ENCODE data around the gene RNFT2. TPM values are rescaled to one million over a fixed set of nuclear protein-coding genes. Genes with fewer than 3 reads are reported as not detected.

The RNFT2 gene
- total and polyA plus RNA-seq, 2 donors, result 4.4 to 9.7 TPM

- peaks cover 0 to 20% of the 10 kb centered on the region in 2 donors for H3K36me3 ChIP-seq (ENCODE audit: control insufficient read depth in 2 of 2, insufficient read depth in 2 of 2, low read length in 1 of 2)
- peak in 5 of 9 donors; percentile 43 to 82 (median 61) for DNase-seq (ENCODE audit: low read depth in 6 of 9, low spot score in 9 of 9)
- no peak overlapping the region for H3K4me3 ChIP-seq (ENCODE audit: low read length in 2 of 2)
- WGBS, result 27% methylated on average over 12 of the region's 12 CpGs
- peaks cover 9 to 47% of the 10 kb centered on the region in 2 donors for H3K4me1 ChIP-seq (ENCODE audit: control insufficient read depth in 2 of 2, insufficient read depth in 2 of 2, low read length in 2 of 2)
- H3K27ac ChIP-seq (ENCODE audit: low read depth in 1 of 2, low read length in 1 of 2), result peak overlapping the region in 1 of 2 donors; percentile 55
- H3K9me3 ChIP-seq (ENCODE audit: control insufficient read depth in 2 of 2, insufficient read depth in 1 of 2, low read length in 1 of 2), result no peaks in the 10 kb centered on the region
- H3K27me3 ChIP-seq (ENCODE audit: control insufficient read depth in 2 of 2, insufficient read depth in 1 of 2, low read length in 1 of 2), result no peaks in the 10 kb centered on the region
These were observed 123.2 kb downstream of the RNFT2 start for GRCh38 chr12:116861320-116861719.

DNA sequence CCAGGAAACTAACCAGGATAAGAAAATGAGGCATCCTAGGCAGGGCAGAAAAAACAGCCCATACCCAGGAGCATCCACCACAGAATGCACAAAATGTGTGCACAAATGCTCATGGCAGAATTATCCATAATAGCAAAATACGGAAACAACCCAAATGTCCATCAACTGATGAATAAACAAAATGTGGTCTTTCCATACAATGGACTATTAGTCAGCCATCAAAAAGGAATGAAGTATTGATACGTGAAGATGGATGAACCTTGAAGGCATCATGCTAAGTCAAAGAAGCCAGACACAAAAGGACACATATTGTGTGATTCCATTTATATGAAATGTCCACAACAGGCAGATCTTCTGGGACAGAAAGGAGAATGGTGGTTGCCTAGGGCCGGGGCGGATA, 124.1 kb downstream of the RNFT2 start:
- Histone ChIP-seq H3K4me3 (ENCODE audit: low read length in 2 of 2) (no peak overlapping the region), H3K4me1 (ENCODE audit: control insufficient read depth in 2 of 2, insufficient read depth in 2 of 2, low read length in 2 of 2) (peaks cover 9 to 47% of the 10 kb centered on the region in 2 donors), H3K36me3 (ENCODE audit: control insufficient read depth in 2 of 2, insufficient read depth in 2 of 2, low read length in 1 of 2) (peaks cover 0 to 24% of the 10 kb centered on the region in 2 donors), H3K27me3 (ENCODE audit: control insufficient read depth in 2 of 2, insufficient read depth in 1 of 2, low read length in 1 of 2) (no peaks in the 10 kb centered on the region), H3K9me3 (ENCODE audit: control insufficient read depth in 2 of 2, insufficient read depth in 1 of 2, low read length in 1 of 2) (no peaks in the 10 kb centered on the region), H3K27ac (ENCODE audit: low read depth in 1 of 2, low read length in 1 of 2) (peak overlapping the region in 1 of 2 donors; percentile 55)
- no peak for DNase-seq (ENCODE audit: low read depth in 6 of 9, low spot score in 9 of 9)
- WGBS, result 98% methylated on average over 4 of the region's 4 CpGs

GRCh38 chr12:116863275-116863767, 125.2 kb downstream of the RNFT2 start:
- peak overlapping the region in 1 of 2 donors; percentile 23 for H3K27ac ChIP-seq (ENCODE audit: low read depth in 1 of 2, low read length in 1 of 2)
- H3K9me3 ChIP-seq (ENCODE audit: control insufficient read depth in 2 of 2, insufficient read depth in 1 of 2, low read length in 1 of 2), result no peaks in the 10 kb centered on the region
- peak in 1 of 9 donors; percentile 13 for DNase-seq (ENCODE audit: low read depth in 6 of 9, low spot score in 9 of 9)
- 63% methylated on average over 6 of the region's 6 CpGs for WGBS
- H3K36me3 ChIP-seq (ENCODE audit: control insufficient read depth in 2 of 2, insufficient read depth in 2 of 2, low read length in 1 of 2), result peaks cover 0 to 24% of the 10 kb centered on the region in 2 donors
- H3K4me3 ChIP-seq (ENCODE audit: low read length in 2 of 2), result no peak overlapping the region
- no peaks in the 10 kb centered on the region for H3K27me3 ChIP-seq (ENCODE audit: control insufficient read depth in 2 of 2, insufficient read depth in 1 of 2, low read length in 1 of 2)
- H3K4me1 ChIP-seq (ENCODE audit: control insufficient read depth in 2 of 2, insufficient read depth in 2 of 2, low read length in 2 of 2), result peaks cover 9 to 44% of the 10 kb centered on the region in 2 donors

DNA sequence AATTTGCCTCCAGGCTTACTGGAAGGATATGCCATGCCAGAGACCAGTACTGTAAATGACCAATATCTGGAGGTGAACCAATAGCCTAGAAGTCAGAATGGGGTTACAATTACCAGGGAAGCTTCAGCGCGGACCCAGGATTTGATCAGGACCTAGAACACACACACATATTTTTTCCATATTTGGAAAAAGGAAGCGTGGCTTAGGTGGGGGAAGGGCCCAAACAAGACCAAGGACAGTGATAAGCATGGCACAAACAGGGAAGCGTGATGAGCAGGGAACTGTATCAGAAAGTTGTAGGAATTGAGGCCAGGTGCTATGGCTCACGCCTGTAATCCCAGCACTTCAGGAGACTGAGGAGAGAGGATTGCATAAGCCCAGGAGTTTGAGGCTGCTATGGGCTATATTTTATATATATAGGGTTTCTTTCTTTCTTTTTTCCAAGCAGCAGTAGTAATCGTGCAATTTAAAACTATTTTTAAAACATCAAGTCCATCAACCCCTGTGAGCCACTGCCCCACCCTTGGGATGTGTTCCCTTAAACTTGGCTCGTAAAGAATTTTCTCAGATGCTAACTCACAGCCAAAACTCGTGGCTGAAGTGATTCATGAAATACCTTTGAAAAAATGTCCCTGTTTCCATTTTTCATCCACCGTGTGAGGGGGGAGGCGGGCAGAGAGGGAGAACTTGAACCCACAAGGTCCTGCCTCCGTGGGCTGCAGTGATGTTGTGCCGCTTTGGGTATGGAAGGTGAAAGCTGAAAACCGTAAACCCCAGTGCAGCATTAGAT, 126.5 kb downstream of the RNFT2 start:
- no peaks in the 10 kb centered on the region for H3K27me3 ChIP-seq (ENCODE audit: control insufficient read depth in 2 of 2, insufficient read depth in 1 of 2, low read length in 1 of 2)
- H3K36me3 ChIP-seq (ENCODE audit: control insufficient read depth in 2 of 2, insufficient read depth in 2 of 2, low read length in 1 of 2), result peaks cover 0 to 22% of the 10 kb centered on the region in 2 donors
- 86% methylated on average over 13 of the region's 13 CpGs for WGBS
- no peak for DNase-seq (ENCODE audit: low read depth in 6 of 9, low spot score in 9 of 9)
- peaks cover 9 to 31% of the 10 kb centered on the region in 2 donors for H3K4me1 ChIP-seq (ENCODE audit: control insufficient read depth in 2 of 2, insufficient read depth in 2 of 2, low read length in 2 of 2)
- H3K9me3 ChIP-seq (ENCODE audit: control insufficient read depth in 2 of 2, insufficient read depth in 1 of 2, low read length in 1 of 2), result no peaks in the 10 kb centered on the region
- no peak overlapping the region for H3K4me3 ChIP-seq (ENCODE audit: low read length in 2 of 2)
- no peak overlapping the region for H3K27ac ChIP-seq (ENCODE audit: low read depth in 1 of 2, low read length in 1 of 2)

DNA sequence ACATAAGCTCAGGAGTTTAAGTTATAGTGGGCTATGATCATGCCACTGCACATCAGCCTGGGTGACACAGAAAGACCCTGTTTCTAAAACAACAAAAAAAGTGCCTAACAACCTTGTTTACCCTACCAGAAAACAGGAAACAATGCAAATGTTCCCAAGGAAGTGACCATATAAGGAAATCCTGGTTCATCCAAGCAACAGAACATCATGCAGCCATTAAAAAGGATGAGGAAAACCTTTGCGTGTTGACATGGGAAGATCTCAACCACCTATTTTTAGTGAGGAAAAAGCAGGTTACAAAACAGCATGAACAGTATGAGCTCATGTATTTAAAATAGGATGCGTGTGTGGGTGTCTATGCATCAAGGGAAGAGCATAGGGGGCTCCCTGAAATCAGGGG, 129.4 kb downstream of the RNFT2 start:
- Histone ChIP-seq H3K27me3 (ENCODE audit: control insufficient read depth in 2 of 2, insufficient read depth in 1 of 2, low read length in 1 of 2) (no peaks in the 10 kb centered on the region), H3K27ac (ENCODE audit: low read depth in 1 of 2, low read length in 1 of 2) (no peak overlapping the region), H3K4me1 (ENCODE audit: control insufficient read depth in 2 of 2, insufficient read depth in 2 of 2, low read length in 2 of 2) (peaks cover 0 to 7% of the 10 kb centered on the region in 2 donors), H3K4me3 (ENCODE audit: low read length in 2 of 2) (no peak overlapping the region), H3K9me3 (ENCODE audit: control insufficient read depth in 2 of 2, insufficient read depth in 1 of 2, low read length in 1 of 2) (no peaks in the 10 kb centered on the region), H3K36me3 (ENCODE audit: control insufficient read depth in 2 of 2, insufficient read depth in 2 of 2, low read length in 1 of 2) (peaks cover 0 to 8% of the 10 kb centered on the region in 2 donors)
- no peak for DNase-seq (ENCODE audit: low read depth in 6 of 9, low spot score in 9 of 9)
- WGBS, result 96% methylated on average over 2 of the region's 2 CpGs

- WGBS, result 73% methylated on average over 4 of the region's 4 CpGs
These were observed 132.2 kb downstream of the RNFT2 start for GRCh38 chr12:116870306-116870705.

DNA sequence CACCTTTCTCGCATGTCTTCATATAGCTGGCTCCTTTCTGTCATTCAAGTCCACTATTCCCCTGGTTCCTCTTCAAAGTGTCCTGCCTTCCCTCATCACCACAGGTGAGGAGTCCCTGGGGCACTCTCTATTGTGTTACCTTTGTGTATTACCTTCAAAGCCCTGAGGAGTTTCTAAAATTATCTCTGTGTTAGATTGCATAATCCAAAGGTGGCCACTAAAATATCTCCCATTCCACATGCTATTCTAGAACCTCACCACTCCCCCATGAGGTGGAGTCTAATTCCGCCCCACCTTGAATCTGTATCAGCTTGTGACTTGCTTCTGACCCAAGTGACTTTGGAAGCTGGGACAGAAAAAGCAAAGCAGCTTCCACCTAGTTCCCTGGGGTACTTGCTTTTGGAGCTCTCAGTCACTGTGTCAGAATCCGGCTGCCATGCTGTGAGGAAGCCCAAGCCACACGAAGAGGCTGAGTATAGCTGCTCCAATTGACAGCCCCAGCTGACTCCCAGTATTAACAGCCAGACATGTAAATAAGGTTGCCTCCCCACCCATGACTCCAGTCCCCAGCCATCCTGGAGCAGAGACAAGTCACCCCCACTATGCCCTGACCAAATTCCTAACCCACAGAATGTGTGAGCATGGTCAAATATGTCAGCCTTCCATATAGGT, 136.3 kb downstream of the RNFT2 start:
- peaks cover 0 to 6% of the 10 kb centered on the region in 2 donors for H3K36me3 ChIP-seq (ENCODE audit: control insufficient read depth in 2 of 2, insufficient read depth in 2 of 2, low read length in 1 of 2)
- H3K27ac ChIP-seq (ENCODE audit: low read depth in 1 of 2, low read length in 1 of 2), result no peak overlapping the region
- no peak overlapping the region for H3K4me3 ChIP-seq (ENCODE audit: low read length in 2 of 2)
- no peak for DNase-seq (ENCODE audit: low read depth in 6 of 9, low spot score in 9 of 9)
- H3K4me1 ChIP-seq (ENCODE audit: control insufficient read depth in 2 of 2, insufficient read depth in 2 of 2, low read length in 2 of 2), result peaks cover 5 to 42% of the 10 kb centered on the region in 2 donors
- H3K9me3 ChIP-seq (ENCODE audit: control insufficient read depth in 2 of 2, insufficient read depth in 1 of 2, low read length in 1 of 2), result peaks cover 0 to 6% of the 10 kb centered on the region in 2 donors
- peaks cover 8 to 40% of the 10 kb centered on the region in 2 donors for H3K27me3 ChIP-seq (ENCODE audit: control insufficient read depth in 2 of 2, insufficient read depth in 1 of 2, low read length in 1 of 2)
- WGBS, result 99% methylated on average over 4 of the region's 4 CpGs

More at GRCh38 chr12:116870306-116870705, 132.2 kb downstream of the RNFT2 start:
- Histone ChIP-seq H3K4me3 (ENCODE audit: low read length in 2 of 2) (no peak overlapping the region), H3K27ac (ENCODE audit: low read depth in 1 of 2, low read length in 1 of 2) (no peak overlapping the region), H3K9me3 (ENCODE audit: control insufficient read depth in 2 of 2, insufficient read depth in 1 of 2, low read length in 1 of 2) (peaks cover 0 to 6% of the 10 kb centered on the region in 2 donors), H3K36me3 (ENCODE audit: control insufficient read depth in 2 of 2, insufficient read depth in 2 of 2, low read length in 1 of 2) (peaks cover 0 to 11% of the 10 kb centered on the region in 2 donors), H3K27me3 (ENCODE audit: control insufficient read depth in 2 of 2, insufficient read depth in 1 of 2, low read length in 1 of 2) (peaks cover 0 to 4% of the 10 kb centered on the region in 2 donors), H3K4me1 (ENCODE audit: control insufficient read depth in 2 of 2, insufficient read depth in 2 of 2, low read length in 2 of 2) (peaks cover 0 to 12% of the 10 kb centered on the region in 2 donors)
- no peak for DNase-seq (ENCODE audit: low read depth in 6 of 9, low spot score in 9 of 9)

- DNase-seq (ENCODE audit: low read depth in 6 of 9, low spot score in 9 of 9), result no peak
- Histone ChIP-seq H3K9me3 (ENCODE audit: control insufficient read depth in 2 of 2, insufficient read depth in 1 of 2, low read length in 1 of 2) (peaks cover 0 to 6% of the 10 kb centered on the region in 2 donors), H3K4me1 (ENCODE audit: control insufficient read depth in 2 of 2, insufficient read depth in 2 of 2, low read length in 2 of 2) (peaks cover 16 to 55% of the 10 kb centered on the region in 2 donors), H3K27ac (ENCODE audit: low read depth in 1 of 2, low read length in 1 of 2) (no peak overlapping the region), H3K4me3 (ENCODE audit: low read length in 2 of 2) (no peak overlapping the region), H3K27me3 (ENCODE audit: control insufficient read depth in 2 of 2, insufficient read depth in 1 of 2, low read length in 1 of 2) (peaks cover 18 to 55% of the 10 kb centered on the region in 2 donors), H3K36me3 (ENCODE audit: control insufficient read depth in 2 of 2, insufficient read depth in 2 of 2, low read length in 1 of 2) (peaks cover 0 to 6% of the 10 kb centered on the region in 2 donors)
- WGBS, result 32% methylated on average over 19 of the region's 19 CpGs
These were observed 138.2 kb downstream of the RNFT2 start for GRCh38 chr12:116876151-116876869.

Measured in thymus (tissue), 11 donors.